Measurements from ENCODE around the gene DRD2.

DNA sequence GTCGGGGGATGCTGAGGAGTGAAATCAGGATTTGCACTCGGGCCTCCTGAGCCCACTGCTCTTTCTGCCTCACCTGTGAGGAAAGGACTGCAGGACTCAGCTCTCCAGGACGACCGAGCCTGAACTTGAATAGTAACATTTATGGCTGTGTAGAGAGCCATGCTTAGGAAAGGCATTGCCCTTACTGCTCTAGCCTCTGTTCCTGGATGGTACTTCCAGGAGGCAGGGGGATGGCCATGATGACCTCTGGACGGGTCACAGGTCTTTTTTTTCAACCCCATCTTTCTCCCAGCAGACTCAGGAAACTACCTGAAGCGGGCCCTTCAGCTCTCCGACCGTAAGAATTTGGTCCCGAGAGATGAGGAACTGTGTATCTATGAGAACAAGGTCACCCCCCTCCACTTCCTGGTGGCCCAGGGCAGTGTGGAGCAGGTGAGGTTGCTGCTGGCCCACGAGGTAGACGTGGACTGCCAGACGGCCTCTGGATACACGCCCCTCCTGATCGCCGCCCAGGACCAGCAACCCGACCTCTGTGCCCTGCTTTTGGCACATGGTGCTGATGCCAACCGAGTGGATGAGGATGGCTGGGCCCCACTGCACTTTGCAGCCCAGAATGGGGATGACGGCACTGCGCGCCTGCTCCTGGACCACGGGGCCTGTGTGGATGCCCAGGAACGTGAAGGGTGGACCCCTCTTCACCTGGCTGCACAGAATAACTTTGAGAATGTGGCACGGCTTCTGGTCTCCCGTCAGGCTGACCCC lies 76.3 kb downstream of the DRD2 start:
- TF ChIP-seq, protein P1, sequence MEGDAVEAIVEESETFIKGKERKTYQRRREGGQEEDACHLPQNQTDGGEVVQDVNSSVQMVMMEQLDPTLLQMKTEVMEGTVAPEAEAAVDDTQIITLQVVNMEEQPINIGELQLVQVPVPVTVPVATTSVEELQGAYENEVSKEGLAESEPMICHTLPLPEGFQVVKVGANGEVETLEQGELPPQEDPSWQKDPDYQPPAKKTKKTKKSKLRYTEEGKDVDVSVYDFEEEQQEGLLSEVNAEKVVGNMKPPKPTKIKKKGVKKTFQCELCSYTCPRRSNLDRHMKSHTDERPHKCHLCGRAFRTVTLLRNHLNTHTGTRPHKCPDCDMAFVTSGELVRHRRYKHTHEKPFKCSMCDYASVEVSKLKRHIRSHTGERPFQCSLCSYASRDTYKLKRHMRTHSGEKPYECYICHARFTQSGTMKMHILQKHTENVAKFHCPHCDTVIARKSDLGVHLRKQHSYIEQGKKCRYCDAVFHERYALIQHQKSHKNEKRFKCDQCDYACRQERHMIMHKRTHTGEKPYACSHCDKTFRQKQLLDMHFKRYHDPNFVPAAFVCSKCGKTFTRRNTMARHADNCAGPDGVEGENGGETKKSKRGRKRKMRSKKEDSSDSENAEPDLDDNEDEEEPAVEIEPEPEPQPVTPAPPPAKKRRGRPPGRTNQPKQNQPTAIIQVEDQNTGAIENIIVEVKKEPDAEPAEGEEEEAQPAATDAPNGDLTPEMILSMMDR (IDR thresholded peaks at IDR 0.05; ENCODE audit: low read length): no peak
- TF ChIP-seq EZH2 (optimal IDR thresholded peaks at IDR 0.05; ENCODE audit: low read depth, low read length) (no peak), EZH2phosphoT487 (IDR thresholded peaks at IDR 0.05; ENCODE audit: low read length) (no peak)

All from MM.1S (cell line).